Caki2 (cell line): ENCODE results near the gene MYLK2. TPM values are rescaled to one million over a fixed set of nuclear protein-coding genes. Genes with fewer than 3 reads are reported as not detected.

Experiments
- DNase-seq: peaks from one replicate; pipeline ENCODE4 v3.0.0-alpha.2; 2015; ENCODE audit warnings: low read depth
- in situ Hi-C: cut with HindIII; loops from 2 replicates; pipeline ENCODE4 v1.10.0; 2016; ENCODE audit warnings: low sequenced_read_pairs, low pct_unique_long_range_greater_than_20kb, mixed read lengths
- total RNA-seq: library from RNA; depleted of rRNA; stranded (reverse); fragments of >200 nt; shearing (Covaris generic); gene quantifications from 2 replicates; pipeline ENCODE4 v1.2.3, GENCODE V29; 2014; ENCODE audit warnings: low replicate concordance

MYLK2 gene
- total RNA-seq, 1 experiment from 2014 or later = not detected

DNA sequence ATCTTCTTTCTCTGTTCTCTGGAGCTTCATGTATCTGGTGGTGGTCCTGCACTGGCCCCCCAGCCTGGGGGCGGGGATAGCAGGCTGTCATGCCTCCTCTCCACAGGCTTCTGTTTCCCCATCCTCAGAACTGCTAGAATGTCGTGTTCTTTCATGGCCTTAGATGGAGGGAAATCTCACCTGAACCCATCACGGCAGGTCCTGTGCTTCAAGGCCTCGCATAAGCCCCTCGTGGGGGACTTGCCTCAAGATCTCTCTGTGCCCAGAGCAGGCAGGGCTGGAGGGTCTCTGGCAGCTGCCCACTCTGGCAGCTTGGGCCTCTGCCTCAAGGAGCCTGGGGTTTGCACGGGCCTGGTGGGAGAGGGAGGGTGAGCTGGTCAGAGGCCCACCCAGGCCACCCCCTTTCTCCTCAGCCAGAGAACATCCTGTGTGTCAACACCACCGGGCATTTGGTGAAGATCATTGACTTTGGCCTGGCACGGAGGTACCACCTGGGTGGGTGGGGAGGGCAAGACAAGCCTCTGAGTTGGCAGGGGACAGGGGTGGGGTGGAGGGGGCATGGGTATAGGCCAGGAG is 11.3 kb downstream of the MYLK2 start:
- in situ Hi-C loops = no loop called here

DNA sequence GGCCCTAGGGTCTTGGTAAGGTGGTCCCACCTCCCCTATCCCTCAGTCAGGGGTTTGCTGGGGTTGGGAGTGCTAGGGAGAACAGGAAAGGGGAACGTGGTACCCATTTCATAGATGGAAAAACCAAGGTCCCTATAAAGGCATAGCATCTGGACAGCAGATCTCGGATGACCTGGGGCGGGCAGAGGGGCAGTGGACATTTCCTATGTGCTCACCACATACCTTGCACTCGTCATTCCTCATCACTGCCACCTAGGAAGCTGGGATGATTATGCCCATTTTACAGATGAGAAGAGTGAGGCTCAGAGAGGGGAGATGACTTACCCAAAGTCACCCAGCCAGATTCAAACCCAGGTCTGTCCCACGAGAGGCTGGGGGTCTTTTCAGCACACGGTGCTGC is 12.1 kb downstream of the MYLK2 start:
- in situ Hi-C loops = no loop called here
- no peak for DNase-seq

More for the DNA sequence above, 11.3 kb downstream of the MYLK2 start:
- no peak for DNase-seq

DNA sequence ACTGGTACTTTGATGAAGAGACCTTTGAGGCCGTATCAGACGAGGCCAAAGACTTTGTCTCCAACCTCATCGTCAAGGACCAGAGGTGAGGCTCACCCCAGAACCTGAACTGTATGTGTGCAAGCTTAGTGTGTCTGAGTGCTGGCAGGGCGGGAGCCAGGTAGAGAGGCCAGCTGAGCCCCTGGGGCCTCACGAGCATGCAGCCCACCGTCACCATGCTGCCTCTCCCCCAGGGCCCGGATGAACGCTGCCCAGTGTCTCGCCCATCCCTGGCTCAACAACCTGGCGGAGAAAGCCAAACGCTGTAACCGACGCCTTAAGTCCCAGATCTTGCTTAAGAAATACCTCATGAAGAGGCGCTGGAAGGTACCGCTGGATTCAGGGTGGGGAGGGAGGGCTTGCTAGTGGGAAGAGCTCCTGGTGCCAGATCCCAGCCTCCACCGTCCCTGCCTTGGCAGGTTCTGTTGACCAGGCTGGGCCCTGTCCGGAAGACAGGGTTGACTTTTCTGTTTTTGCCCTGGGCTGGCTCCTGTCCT is 12.7 kb downstream of the MYLK2 start:
- in situ Hi-C loops = no loop called here
- DNase-seq = no peak

DNA sequence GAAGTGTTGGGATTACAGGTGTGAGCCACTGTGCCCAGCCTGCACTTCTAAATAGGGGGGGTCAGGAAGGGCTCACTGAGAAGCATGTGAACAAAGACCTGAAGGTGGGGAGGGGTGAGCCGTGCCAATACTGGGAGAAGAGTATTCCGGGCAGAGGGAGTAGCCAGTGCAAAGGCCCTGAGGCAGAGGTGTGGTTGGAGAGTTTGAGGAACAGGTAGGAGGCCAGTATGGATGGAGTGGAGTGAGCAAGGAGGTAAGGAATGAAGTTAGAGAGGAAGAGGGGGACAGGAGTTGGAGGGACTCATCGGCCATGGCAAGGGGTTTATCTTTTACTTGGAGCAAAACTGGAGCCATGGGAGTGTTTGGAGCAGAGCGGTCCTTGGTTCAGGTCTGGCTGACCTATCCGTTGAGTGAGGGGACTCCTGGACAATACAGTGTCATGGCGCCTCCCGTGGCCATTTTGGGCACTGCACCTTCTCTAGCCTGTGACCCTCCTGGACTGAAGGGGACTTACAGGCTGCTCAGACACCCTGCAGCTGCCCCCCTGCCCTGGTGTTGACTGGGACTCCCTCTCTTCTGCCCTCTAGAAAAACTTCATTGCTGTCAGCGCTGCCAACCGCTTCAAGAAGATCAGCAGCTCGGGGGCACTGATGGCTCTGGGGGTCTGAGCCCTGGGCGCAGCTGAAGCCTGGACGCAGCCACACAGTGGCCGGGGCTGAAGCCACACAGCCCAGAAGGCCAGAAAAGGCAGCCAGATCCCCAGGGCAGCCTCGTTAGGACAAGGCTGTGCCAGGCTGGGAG is 14.2 kb downstream of the MYLK2 start:
- in situ Hi-C loops = no loop called here
- DNase-seq = peak; percentile 46

DNA sequence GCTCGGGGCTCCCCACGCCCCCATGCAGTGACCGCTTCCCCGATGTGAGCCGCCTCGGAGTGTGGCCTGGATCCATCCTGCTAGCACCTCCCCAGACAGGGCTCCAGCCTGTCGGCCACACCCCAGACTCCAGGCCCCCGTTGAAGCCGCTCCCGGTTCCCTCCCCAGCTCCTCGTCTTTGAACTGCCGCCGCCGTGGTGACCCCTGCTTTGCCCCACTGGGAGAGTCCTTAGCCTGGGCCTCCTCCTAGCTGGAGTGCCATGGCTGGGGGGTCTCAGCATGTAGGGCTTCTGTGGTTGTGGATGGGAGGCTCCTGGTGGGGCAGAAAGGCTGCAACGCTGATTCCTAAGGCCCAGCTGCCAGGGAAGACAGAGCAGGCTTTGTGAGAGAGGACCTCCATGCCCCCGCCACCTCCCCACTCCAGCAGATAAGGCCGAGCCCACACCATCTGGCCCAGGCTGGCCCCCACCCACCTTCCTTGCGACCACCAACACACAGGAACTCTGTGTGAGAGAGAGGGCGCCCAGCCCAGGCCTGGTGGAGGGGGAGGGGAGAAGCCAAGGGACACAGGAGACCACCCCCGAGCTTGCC is 14.9 kb downstream of the MYLK2 start:
- in situ Hi-C loops = no loop called here
- DNase-seq = no peak

DNA sequence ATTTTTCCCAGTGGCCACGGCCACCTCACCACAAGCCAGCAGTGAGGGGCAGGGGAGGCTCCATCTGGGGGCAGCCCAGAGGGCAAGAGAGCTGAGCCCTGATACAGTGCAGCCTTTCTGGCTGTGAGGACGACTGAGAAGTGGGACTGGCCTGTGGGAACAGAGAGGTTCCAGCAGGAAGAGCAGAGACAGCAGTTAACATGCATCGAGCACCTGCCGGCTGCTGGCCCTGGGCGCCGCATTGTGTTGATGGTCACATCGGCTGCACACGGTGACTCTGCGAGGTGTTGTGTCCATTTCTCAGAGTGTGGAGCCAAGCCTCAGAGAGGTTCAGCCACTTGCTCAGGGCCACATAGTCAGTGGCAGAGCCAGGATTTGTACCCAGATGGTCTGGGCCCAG is 16.4 kb downstream of the MYLK2 start:
- no peak for DNase-seq
- in situ Hi-C loops = no loop called here

DNA sequence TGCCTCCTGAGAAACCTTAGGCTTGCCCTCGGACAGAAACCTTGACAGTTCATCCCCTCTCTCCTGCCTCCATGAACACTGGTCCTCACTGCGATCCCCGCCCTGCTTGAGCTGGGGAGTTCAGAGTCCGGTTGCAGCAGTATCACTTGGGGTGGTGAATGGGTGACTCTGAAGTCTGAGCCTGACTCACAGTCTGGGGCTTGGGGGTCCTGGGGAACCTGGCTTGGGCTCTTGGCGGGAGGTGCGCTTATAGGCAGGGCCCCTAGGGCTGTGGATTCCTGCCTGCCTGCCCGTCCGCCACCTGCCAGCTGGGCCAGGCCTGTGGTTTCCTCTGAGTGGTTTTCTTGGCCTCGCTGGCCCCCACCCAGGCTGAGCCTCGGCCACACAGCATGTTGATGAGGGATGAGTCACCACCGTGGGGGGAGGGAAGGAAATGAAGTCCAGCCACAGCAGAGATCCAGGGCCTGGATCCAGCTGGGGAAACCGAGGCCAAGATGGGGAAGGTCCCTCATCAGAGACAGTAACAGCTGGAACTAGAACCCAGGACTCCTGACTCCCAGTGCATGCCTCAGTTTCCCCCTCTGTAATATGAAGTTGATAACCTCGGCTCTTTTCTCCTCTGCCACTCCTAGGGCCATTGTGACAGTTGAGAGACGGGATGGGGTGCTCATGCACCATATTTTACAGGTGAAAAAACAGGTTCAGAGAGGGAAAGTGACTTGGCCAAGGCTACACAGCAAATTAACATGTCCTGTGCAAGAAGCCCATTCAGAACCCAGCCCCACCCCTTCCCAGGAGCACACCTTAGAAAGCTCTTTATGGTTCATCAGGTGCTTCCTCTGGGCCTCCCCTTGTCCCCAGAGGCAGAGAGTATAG is 17.1 kb downstream of the MYLK2 start:
- in situ Hi-C loops = no loop called here
- DNase-seq = peak; percentile 90

DNA sequence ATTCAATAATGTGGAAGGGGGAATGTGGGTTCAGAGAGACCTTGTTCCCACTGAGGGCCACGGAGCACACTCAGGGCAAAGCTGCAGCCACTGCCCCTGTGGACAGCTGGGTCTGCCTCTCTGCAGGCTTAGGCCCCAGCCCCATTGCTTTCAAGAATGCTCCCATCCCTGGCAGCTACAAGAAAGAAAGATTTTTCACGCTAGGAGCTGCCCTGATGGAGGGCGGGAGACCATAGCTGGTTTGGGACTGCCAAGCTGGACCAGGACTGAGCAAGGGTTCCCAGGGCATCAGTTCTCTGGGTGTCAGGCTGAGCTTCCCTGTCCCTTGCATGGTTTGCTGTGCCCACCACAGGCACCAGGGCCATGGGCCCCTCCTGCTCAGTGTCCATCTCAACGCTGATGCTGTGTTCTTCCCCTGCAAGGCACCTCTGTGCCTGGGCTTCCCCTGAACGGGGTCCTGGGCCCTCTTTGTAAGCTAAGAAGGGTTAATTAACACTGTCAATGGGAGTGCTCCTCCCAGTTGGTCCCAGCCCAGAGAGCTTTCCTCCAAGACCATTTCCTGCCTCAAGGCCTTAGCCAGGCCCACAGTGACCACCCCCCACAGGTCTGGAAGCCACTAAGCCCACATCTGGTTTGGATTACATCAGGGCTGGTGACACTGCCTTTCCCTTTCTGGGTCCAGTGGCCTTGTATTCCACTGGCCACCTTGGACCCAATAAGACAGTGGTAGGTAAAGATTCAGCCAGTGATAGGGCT is 17.9 kb downstream of the MYLK2 start:
- in situ Hi-C loops = no loop called here
- no peak for DNase-seq

DNA sequence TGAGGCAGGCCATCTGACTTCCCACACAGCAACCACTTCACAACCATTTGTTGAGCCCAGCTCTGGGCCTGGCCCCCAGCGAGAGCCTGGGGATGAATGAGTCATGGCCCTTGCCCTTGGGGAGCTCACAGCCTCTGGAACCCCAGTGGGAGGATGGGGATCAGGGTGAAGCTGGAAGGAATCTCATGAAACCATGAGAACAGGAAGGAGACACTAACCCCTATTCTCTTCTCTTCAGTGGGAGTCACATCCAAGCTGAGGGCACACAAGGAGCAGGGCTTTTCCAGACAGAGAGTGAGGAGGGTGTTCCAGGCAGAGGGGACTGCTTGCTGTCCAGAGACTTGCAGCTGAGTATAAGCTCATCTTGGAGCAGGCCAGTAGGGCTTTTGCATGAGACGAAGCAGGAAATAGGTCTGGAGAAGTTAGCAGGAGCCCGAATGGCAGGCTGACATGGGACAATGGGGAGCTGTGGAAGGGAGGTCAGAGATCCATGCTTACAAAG is 18.8 kb downstream of the MYLK2 start:
- DNase-seq = no peak
- in situ Hi-C loops = no loop called here

DNA sequence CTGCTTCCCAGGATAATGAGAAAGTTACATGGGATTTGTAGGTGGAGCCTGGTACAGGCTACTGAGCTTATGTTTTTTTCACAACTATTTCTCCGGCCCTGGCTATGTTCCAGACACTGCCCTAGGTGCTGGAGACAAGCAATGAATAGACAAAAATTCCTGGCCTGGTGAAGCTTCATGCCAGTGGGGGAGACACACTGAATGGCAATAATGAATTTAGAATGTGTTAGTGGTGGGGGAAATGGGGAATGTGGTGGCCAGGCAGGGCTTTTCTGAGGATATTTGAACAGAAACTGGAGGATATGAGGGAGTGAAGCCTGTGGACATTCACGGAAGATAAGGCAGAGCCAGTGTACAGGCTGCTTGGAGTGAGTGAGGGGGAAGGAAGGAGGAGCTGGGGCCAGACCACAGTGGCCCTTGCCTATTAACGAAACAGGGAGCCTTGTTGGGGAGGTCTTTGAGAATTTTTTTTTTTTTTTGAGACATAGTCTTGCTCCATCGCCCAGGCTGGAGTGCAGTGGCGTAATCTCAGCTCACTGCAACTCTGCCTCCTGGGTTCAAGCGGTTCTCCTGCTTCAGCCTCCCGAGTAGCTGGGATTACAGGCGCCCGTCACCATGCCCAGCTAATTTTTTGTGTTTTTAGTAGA is 19.6 kb downstream of the MYLK2 start:
- peak; percentile 55 for DNase-seq
- in situ Hi-C loops = no loop called here

DNA sequence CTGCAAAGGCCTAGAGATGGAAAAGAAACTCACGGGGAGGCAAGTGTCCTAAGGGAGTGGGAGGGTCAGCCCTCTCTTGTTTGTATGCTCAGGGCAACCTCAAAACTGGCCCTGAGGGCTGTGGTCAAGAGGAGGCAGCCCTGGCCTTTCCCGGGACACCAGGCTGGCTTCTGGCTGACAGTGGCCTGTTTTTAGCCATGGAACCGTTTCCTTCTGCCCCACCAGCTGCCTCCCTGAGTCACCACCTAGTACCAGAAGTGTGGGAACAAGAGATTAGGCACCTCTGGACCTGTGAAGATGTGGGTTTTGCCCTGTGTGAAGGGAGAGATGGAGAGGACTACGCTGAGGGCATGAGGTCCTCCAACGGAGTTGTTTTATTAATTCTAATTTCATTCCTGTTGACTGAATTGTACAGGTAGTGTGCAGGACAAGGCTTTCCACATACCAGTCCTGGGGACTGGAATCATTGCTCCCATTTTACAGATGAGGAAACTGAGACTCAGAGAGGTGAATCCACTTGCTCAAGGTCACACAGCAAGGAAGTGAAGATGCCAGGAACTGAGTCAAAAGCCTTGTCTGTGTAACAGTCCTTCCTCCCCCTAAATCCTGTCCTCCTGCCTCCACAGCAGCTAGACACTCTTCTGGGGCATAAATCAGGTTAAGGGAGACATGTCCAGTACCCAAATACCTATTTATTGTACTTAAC is 20.8 kb downstream of the MYLK2 start:
- in situ Hi-C loops = no loop called here
- no peak for DNase-seq

DNA sequence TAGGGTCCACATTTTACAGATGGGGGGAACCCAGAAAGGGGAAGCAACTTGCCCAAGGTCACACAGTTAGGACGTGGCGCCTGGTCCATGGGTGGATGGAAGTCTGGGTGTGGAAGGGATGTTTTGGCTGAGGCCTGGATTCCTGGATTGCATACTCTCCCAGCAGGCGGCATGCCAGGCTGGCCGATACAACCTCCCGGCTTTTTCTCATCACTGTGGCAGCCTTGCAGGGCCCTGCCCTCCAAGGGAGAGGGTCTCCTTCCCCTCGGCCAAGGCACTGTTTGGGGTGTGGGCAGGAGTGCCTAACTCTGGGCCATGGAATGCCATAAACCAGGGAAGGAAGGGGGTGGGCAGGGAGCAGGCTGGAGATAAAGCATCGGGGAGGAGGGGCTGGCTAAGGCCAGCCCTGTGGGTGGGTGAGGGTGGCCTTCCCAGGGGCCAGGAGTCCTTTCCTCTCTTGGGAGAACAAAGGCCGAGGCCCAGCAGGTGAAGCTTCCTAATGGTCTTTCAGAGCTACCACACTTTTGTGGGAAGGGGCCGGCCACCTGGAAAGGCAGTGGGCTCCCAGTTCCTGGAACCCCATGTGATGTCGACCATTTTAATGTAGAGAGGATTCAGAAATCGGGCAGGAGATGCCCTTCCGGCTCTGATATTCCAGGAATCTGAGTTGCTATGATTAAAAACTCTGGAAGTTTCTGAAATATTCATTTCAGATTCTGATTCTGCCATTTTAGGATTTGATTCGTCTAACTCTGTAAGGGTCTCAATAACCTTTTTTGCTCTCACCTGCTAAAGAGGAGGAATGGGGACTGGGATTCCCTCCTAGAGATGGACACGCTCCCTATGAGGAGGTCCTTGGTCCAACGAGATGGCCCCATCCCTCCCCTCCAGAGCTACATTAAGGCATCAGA is 22.0 kb downstream of the MYLK2 start:
- DNase-seq = no peak
- in situ Hi-C loops = no loop called here

DNA sequence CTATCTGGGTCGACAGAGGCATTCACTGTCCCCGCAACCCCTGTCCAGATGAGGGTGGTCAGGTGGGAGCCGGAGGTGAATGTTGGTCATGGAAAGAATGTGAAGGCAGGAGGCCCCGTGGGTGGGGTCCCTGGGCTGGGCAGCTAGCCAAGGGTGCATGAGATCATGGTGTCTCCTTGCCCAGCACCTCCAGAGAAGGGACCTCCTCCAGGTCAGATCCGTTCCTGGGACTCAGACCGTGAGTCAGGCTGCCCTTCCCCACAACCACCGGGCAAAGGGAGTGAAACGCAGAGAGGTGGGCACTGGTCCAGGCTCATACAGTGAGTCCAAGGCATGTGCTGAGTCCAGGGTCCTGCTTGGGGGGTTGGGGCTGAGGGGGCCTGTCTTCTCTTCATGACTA is 22.8 kb downstream of the MYLK2 start:
- peak; percentile 76 for DNase-seq
- in situ Hi-C loops = no loop called here

DNA sequence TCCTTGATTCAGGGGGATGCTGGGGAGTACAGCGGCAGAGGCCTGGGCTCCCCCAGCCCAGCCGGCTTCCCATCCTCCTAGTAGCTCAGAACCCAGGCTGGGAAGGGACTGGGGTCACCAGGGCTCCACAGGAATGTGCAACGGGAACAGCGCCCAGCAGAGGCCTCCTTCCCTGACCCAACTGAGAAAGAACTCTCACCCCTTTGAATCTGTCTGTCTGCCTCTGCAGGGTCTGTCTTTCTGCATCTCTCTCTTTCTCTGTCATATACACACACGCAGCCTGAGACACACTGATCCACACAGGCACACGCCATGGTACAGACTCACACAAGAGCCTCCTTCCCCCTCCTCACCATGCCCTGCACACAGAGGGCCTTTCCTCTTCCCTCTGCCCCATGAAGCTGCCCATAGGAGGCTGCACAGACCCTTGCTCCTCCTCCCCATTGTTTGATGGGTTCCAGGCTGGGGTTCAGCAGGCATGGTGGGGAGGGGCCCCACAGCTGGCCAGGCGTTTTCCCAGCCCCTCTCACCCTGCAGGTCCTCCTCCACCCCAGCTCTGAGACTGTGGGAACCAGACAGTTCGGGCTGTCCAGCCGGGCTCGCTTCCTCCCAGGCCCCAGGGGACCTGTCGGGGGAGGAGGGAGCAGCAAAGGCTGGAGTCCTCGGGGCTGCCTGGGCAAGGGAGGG is 23.5 kb downstream of the MYLK2 start:
- DNase-seq = no peak
- in situ Hi-C loops = no loop called here

DNA sequence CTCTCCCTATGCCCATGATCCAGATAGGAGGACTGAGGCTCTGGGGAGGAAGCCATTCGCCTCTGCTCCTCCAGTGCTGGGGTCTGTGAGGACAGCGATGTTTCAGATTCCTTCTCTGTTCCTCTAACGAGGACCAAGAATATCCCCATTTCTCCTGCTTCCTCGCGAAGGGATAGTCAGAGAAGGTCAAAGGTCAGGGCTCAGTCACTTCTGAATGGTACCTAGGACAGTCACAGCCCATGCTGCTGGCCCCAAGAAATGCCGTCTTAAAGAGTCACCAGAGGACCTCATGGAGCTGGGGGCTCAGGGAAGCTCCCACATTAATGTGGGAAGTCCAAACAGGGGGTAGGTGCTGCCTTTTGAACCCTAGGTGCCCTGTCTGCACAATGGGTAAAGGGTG is 24.1 kb downstream of the MYLK2 start:
- in situ Hi-C loops = no loop called here
- DNase-seq = no peak
